Breast epithelium (tissue), 3 donors: ENCODE results near the gene ZNF155.

ENCODE experiments used
- CTCF ChIP-seq, 3 donors: fragments of 450-650 bp; IDR thresholded peaks; one replicate each; pipeline ENCODE4 v1.5.1; 2016 to 2017; ENCODE audit warnings: antibody characterized with exemption in 3 of 3, mild to moderate bottlenecking in 3 of 3, moderate library complexity in 3 of 3
- POLR2A ChIP-seq: fragments of 450-650 bp; IDR thresholded peaks from one replicate; pipeline ENCODE4 v1.6.1; 2016; ENCODE audit warnings: antibody characterized with exemption, mild to moderate bottlenecking, moderate library complexity
- POLR2AphosphoS5 ChIP-seq, 3 donors: sonication (generic); formaldehyde crosslinking; IDR thresholded peaks; one replicate each; pipeline ENCODE4 v1.6.1; 2017; ENCODE audit warnings: antibody characterized with exemption in 3 of 3

- TF ChIP-seq POLR2A = no peak
- no peak for TF ChIP-seq CTCF (IDR thresholded peaks at IDR 0.05)
- no peak for TF ChIP-seq POLR2AphosphoS5 (IDR thresholded peaks at IDR 0.05)
Observed at GRCh38 chr19:44019498-44019897, 35.5 kb downstream of the ZNF155 start.
